GM21576 (cell line): ENCODE measurements around the gene ZNF488.
"Not testable (repeated sequence)": the region's sequence is repeated elsewhere in the genome, so short reads cannot be mapped to it uniquely, and the experiment has no call there.

ENCODE experiments used
- ATAC-seq: cut with Tn5 transposase; IDR thresholded peaks from one replicate; pipeline ENCODE4 v1.9.1; 2021; ENCODE audit warnings: mild to moderate bottlenecking, moderate library complexity; ENCODE audit not compliant: unreplicated experiment

The ZNF488 gene

GRCh38 chr10:47410271-47410670 is 26.2 kb upstream of the ZNF488 start:
- no peak for ATAC-seq

- ATAC-seq: no peak
Measured at GRCh38 chr10:47409866-47410256, 25.8 kb upstream of the ZNF488 start.

GRCh38 chr10:47409171-47409865 is 25.2 kb upstream of the ZNF488 start:
- no peak for ATAC-seq

- ATAC-seq: no peak
Measured at GRCh38 chr10:47408606-47409005, 24.5 kb upstream of the ZNF488 start.

GRCh38 chr10:47406870-47407691 is 23.0 kb upstream of the ZNF488 start:
- no peak for ATAC-seq

GRCh38 chr10:47406548-47406869 is 22.4 kb upstream of the ZNF488 start:
- no peak for ATAC-seq

- no peak for ATAC-seq
Measured at GRCh38 chr10:47405857-47406547, 21.9 kb upstream of the ZNF488 start.

- ATAC-seq: no peak
Measured at GRCh38 chr10:47404937-47405336, 20.8 kb upstream of the ZNF488 start.

GRCh38 chr10:47404446-47404845 is 20.4 kb upstream of the ZNF488 start:
- ATAC-seq: no peak

GRCh38 chr10:47403446-47404318 is 19.6 kb upstream of the ZNF488 start:
- ATAC-seq: no peak

- no peak for ATAC-seq
Measured at GRCh38 chr10:47402641-47403301, 18.7 kb upstream of the ZNF488 start.

- no peak for ATAC-seq
Measured at GRCh38 chr10:47401874-47402640, 18.0 kb upstream of the ZNF488 start.

- ATAC-seq: no peak
Measured at GRCh38 chr10:47401210-47401609, 17.1 kb upstream of the ZNF488 start.

GRCh38 chr10:47400786-47401185 is 16.7 kb upstream of the ZNF488 start:
- ATAC-seq: no peak

- no peak for ATAC-seq
Measured at GRCh38 chr10:47400251-47400650, 16.2 kb upstream of the ZNF488 start.

GRCh38 chr10:47397256-47397655 is 13.2 kb upstream of the ZNF488 start:
- ATAC-seq: no peak

- ATAC-seq: no peak
Measured at GRCh38 chr10:47396311-47396717, 12.2 kb upstream of the ZNF488 start.

GRCh38 chr10:47389619-47390018 is 5.5 kb upstream of the ZNF488 start:
- ATAC-seq: no peak

GRCh38 chr10:47388879-47389278 is 4.8 kb upstream of the ZNF488 start:
- ATAC-seq: no peak

GRCh38 chr10:47386104-47386503 is 2.0 kb upstream of the ZNF488 start:
- not testable (repeated sequence) for ATAC-seq
